ENCODE measurements around the gene OR51I1.

The OR51I1 gene

GRCh38 chr11:5441414-5441813, at the start of gene OR51I1:
TSS of gene OR51I1 (minus strand) at chr11:5441514. CDS start at chr11:5441514, 0 bp downstream.
- no peak for DNase-seq

- no peak for DNase-seq
These were observed 48.5 kb upstream of the OR51I1 start for GRCh38 chr11:5489576-5490357.

GRCh38 chr11:5488798-5489399, 47.6 kb upstream of the OR51I1 start:
- DNase-seq, result no peak

- no peak for DNase-seq
These were observed 47.1 kb upstream of the OR51I1 start, which contains the start of gene OR52D1 for GRCh38 chr11:5488385-5488784. TSS of gene OR52D1 (plus strand) at chr11:5488685. CDS start at chr11:5488707, 22 bp downstream.

GRCh38 chr11:5486421-5486820, 45.1 kb upstream of the OR51I1 start:
- no peak for DNase-seq

GRCh38 chr11:5486003-5486402, 44.7 kb upstream of the OR51I1 start:
- no peak for DNase-seq

GRCh38 chr11:5476186-5476819, 35.0 kb upstream of the OR51I1 start:
- DNase-seq, result no peak

- no peak for DNase-seq
These were observed 32.6 kb upstream of the OR51I1 start for GRCh38 chr11:5473921-5474320.

- no peak for DNase-seq
These were observed 26.2 kb upstream of the OR51I1 start for GRCh38 chr11:5467527-5467926.

GRCh38 chr11:5460983-5461621, 19.8 kb upstream of the OR51I1 start:
- DNase-seq, result no peak

GRCh38 chr11:5449432-5449831, 8.1 kb upstream of the OR51I1 start:
- no peak for DNase-seq

- DNase-seq, result no peak
These were observed 7.7 kb upstream of the OR51I1 start, which contains the start of gene OR51I2 for GRCh38 chr11:5449023-5449422. TSS of gene OR51I2 (plus strand) at chr11:5449323. CDS start at chr11:5453489, 4,166 bp downstream.

GRCh38 chr11:5443835-5444393, 2.6 kb upstream of the OR51I1 start:
- DNase-seq, result no peak

GRCh38 chr11:5423131-5423530, 18.2 kb downstream of the OR51I1 start:
- no peak for DNase-seq

GRCh38 chr11:5421811-5422210, 19.5 kb downstream of the OR51I1 start, which contains the start of gene OR51Q1:
TSS of gene OR51Q1 (plus strand) at chr11:5422111. CDS start at chr11:5422201, 90 bp downstream.
- DNase-seq, result no peak

- DNase-seq, result no peak
These were observed 20.3 kb downstream of the OR51I1 start for GRCh38 chr11:5420993-5421392.

GRCh38 chr11:5405173-5405572, 36.1 kb downstream of the OR51I1 start:
- no peak for DNase-seq

- DNase-seq, result no peak
These were observed 42.4 kb downstream of the OR51I1 start for GRCh38 chr11:5398936-5399335.

GRCh38 chr11:5394091-5394490, 47.2 kb downstream of the OR51I1 start:
- no peak for DNase-seq
